RPMI8226 (cell line): ENCODE data around the gene TSSC4.

Source experiments
- DNase-seq: peaks from one replicate; pipeline ENCODE4 v3.0.0-alpha.2; 2015

The TSSC4 gene

GRCh38 chr11:2419638-2420501 is 19.3 kb downstream of the TSSC4 start:
- DNase-seq = peak; percentile 77

- peak; percentile 79 for DNase-seq
These were observed 20.1 kb downstream of the TSSC4 start for GRCh38 chr11:2420502-2421225.

DNA sequence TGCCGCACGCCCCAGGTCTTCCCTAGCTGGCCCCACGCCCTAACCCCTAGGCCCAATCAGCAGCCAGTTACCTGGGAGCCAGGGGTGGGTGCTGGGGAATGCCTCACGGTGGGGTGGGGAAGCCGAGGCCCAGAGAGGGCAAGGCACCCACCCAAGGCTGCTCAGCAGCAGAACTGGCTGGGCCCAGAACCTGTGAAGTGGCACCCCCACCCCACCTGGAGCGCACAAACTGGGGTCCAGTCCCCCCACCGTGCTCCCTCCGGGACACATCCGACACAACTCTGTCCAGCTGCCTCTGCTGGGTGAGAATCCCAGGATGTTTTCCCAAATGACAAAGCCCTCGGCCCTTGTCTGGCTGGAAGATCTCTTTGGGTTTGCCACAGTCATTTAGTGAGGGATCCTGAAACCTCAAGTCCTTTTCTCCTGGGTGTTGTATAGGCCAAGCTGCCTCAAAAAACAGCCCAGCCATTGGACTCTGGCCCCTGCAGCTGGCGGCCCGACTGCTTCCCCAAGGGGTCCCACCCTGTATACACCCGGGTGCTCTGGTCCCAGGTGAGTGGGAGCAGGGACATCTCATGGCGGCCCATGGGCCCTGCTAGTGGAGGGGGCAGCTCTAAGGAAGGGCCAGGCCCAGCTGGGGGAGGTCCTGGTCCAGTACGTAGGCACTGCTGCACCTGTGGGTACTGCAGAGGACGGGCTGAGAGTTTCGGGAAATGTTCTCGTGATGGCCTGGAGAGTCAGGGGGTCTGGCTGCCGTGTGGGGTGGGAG is 20.9 kb downstream of the TSSC4 start:
- DNase-seq = no peak

DNA sequence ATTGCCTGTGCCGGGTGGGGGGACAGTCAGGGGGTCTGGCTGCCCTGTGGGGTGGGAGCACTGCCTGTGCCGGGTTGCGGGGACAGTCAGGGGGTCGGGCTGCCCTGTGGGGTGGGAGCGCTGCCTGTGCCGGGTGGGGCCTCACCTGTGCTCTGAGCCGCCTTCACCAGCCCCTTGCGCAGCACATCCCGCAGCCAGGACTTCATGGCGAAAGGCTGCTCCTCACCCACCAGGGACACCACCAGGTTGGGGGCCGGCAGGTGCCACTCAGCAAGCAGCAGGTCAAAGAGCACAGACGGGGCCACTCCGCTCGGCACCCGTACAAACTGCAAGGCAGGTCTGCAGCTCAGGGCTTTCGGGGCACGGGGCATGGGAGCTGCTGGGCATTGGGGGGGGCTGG is 21.4 kb downstream of the TSSC4 start:
- no peak for DNase-seq

DNA sequence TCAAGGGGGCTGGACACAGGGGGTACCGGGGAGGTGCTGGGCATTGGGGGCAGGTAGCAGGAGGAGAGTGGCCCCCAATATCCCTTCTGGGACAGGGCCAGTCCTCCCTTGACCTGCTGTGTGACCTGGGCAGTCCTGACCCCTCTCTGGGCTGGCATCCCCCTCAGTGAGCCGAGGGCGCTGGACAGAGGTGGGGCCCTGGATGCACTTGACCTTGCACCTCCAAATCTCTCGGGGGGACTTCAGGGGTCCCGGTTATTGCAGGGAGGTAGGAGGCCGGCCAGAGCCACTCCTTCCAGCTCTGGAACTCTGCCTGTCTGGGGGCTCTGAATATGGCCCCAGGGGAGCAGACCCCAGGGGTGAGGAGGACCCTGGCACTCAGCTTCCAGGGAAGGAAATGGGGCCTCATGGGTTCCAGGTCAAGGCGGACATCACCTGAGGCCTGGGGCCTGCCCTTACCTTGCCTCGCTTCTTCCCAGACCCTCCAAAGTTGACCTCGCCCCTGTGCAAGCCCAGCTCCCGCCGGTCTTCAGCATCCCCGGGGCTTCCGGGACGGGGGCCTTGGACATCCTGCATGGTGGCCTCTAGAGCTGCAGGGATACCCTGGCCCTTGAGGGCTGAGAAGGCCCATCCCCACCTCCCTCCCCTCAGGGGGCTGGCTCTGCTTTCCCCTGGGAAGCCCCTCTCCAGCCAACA is 22.1 kb downstream of the TSSC4 start:
- DNase-seq = no peak

DNA sequence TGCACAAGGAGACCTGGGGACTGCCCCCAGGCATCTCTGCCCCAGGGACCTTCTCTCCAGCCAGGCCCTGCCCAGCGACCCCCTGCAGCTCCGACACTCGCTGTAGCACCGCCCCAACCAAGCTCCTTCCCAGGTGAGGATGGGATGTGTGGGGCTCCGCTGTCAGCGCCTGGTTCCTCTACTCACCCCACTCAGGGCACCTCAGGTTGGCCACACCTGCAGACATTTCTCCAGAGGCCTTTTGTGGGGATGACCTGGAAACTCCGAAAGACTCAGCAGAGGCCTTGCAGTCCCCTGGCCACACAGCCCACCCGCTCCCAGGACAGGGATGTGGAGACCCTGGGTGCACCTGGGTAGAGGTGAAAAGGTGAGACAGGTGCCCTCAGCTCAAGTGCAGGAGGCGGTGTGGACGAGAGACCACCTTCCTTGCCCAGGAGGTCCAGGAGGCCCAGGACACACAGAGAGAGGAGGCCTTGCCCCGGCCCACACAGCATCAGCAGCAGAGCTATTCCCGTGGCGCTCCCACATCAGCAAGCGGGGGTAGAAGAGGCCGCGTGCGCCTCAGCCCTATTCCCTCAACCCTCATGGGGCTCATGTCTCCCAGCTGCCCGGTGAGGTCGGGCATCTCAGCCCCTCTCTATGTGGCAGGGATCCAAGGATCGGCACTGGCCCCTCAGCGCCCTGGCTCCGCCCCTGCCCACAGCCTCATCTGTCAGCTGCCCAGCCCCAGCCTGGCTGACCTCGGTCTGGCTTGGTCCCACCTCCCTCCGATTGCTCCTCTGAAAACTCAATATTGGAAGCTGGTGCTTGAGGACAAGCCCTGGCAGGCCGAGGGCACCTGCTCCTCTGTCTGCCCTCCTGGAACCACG is 22.8 kb downstream of the TSSC4 start:
- no peak for DNase-seq

- DNase-seq = peak; percentile 18
These were observed 24.4 kb downstream of the TSSC4 start for GRCh38 chr11:2424811-2425495.

DNA sequence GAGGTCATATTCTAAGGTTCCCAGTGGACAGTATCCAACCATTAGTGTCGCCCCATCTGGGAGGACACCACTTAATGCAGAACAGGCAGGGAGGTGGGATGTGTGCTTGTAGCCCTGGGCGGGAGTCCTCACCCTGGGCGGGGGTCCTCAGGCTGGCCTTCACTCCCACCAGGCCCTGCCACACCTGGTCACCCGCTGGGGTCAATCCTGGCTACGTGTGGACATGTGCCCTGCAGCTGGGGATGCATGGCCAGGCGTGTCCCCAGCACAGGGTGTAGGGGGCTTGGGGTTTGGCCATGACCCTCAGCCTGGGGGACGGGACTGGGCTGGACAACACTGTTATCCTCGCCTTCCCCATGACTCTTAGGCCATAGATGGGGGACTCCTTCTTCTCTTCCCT is 25.0 kb downstream of the TSSC4 start:
- no peak for DNase-seq

DNA sequence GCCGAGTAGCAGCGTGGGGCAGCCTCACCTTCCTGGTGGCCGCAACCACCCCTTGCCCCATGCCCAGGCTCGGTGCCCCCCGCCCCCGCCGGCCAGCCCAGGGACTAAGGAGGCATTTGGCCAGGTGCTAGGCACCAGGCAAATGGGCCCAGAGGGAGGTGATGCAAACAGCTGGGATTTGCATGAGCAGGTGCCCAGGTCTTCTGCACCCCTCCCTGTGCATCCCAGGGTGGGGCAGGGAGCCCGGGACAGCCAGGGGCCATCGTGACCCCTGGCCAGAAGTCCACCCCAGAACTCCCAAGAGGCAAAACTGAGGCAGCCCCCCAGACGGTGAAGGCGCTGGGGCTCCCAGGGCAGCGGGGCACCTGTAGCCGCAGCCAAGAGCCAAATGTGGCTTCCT is 25.7 kb downstream of the TSSC4 start:
- DNase-seq = no peak

- DNase-seq = peak; percentile 54
These were observed 26.4 kb downstream of the TSSC4 start for GRCh38 chr11:2426826-2427521.

- DNase-seq = no peak
These were observed 27.3 kb downstream of the TSSC4 start for GRCh38 chr11:2427721-2428321.

DNA sequence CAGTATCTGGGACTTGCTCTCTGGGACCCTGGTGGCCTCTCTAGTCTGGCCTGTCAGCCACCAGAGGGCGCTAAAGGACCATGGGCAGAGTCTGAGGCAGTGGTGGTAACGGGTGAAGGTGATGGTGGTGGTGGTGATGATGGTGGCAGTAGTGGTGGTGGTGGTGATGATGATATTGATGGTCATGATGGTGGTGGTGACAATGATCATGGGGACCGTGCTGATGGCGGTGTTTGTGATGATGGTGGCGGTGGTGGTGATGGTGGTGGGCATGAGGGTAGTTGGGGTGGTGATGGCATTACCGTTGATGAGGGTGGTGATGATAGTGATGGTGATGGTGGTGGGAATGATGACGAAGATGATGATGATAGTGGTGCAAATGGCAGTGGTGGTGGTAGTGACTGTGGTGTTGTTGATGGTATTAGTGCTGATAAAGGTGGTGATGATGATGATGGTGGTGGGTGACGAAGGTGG is 27.8 kb downstream of the TSSC4 start:
- DNase-seq = peak; percentile 80

DNA sequence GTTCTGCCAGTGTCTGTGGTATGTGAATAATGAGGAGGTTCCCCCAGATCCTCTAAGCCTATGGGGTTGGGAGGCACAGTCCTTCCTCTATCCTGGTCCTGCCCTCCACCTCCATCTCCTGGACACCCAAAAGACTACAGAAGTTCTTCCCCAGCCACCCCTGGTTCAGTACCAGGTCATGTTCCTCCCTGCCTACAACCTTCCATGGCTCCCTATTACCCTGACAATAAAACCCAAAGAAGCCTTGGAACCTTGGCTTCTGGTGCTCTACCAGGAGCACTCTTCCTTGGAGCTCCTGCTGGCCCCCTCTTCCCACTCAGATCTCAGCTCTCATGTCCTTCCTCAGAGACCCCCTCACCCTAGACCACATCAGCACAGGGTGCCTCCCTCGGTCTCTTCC is 30.8 kb downstream of the TSSC4 start:
- no peak for DNase-seq

DNA sequence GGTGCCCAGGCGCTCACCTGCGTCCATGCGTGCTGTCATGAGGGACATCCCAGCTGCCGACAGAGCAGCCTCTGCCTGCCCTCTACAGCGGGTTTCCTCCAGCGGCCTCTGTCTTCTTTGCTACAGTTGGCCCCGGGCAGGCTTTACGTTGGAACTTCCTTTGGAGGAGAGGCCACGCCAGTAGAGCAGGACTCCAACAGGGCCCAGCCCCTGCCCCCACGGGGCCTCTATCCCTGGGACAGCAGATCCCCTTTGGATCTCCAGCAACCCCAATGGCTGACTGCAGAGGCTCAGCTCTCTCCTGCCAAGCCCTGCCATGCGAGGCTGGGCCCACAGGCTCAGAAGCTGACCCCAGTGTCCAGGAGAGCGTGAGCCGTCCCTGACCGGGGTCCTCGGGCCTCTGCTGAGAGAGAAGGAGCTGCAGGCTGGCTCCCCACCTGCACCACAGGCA is 31.6 kb downstream of the TSSC4 start:
- no peak for DNase-seq

DNA sequence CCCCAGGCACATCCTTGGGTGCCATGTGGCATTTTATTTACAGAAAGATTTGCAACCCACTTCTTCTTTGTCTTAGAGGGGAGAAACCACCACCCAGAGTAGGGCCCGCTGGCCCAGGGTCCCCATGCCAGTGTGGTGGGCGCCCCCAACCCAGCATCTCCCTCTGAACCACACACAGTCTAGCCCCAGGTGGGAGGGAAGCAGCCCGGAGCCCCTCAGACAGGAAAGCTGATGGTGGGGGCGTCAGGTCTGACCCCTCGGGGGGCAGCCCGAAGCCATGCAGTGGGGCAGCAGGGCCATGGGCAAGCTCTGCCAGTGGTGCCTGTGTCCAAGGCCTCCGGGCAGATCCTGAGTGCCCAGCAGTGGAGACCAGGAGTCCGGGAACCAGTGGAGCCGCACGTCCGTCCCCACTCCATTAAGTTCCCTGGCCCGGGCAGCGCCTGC is 32.1 kb downstream of the TSSC4 start:
- no peak for DNase-seq

DNA sequence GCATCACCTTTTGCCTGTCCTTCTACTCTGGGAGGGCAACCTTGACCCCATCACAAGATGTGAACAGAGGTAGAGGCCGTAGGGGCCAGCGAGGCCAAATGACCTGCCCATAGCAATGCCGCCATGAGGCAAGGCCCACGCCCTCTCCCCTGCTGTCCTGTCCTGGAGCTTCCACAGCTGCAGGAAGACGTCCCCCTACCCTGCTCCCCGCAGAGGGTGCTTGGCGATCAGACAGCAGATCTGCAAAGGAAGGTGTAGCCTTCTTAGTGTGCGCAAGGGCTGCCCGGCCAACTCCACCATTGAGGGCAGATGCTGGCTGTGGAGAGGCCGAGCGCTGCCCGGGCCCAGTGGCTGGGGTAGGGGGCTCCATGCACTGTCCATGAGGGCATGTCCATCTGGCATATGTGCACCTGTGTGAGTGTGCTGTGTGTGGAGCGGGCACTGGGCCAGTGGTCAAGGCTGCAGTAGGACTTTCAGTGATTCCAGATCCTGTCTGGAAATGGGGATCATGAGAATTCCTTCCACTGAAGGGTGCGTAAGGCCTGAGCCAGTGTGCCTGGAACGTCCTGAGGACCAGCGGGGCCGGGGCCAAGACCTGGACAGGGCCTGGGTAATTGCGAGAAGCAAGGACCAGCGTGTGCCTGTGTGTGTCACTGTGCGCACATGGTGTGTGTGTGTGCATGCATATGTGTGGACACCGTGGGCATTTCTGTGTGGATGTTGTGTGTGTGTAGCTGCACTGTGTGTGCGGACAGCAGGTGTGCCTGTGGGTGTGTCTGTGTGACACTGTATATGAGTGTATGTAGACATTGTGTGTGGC is 32.8 kb downstream of the TSSC4 start:
- no peak for DNase-seq

GRCh38 chr11:2434008-2434407 is 33.5 kb downstream of the TSSC4 start:
- DNase-seq = no peak

DNA sequence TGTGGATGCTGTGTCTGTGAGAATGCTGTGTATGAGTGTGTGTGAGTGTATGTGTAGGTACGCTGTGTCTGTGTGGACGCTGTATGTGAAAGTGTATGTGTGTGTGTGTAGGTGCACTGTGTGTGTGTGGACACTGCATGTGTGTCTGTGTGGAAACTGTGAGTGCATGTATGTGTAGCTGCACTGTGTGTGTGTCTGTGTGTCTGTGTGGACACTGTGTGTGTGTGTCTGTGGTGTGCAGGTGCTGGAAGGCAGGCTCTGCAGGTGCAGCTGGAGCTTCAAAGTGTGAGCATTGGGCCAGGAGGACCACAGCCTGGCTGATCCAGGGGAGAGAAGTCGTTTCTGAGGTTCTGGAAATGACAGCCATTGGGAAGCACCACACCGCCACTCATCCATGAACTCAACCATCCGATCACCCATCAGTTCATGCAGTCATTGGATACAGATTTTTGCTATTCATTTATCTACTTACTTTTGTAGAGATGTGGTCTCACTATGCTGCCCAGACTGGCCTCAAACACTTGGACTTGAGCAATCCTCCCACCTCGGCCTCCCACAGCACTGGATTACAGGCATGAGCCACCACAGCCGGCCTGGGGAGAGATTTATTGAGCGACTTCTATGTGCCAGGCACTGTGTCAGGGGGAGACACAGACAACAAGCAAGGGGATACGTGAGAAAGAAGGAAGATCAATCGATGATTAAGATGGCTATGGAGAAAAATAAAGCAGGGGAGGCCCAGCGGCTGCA is 34.1 kb downstream of the TSSC4 start:
- DNase-seq = no peak
